Trophoblast cell (in vitro differentiated cells and primary cell): Measurements from ENCODE around the gene NAXE.

Experiments
- DNase-seq, 2 donors: peaks; one replicate each; pipeline ENCODE4 v3.0.0-alpha.2; 2016
- H2AFZ ChIP-seq: 2 replicates; pipeline ENCODE4 v1.6.1; 2013; ENCODE audit warnings: low read length, moderate library complexity, mild to moderate bottlenecking; ENCODE audit not compliant: insufficient read depth, poor library complexity
- H2AK5ac ChIP-seq: 2 replicates; pipeline ENCODE4 v1.6.1; 2013; ENCODE audit warnings: mild to moderate bottlenecking, low read length
- H2BK120ac ChIP-seq: 2 replicates; pipeline ENCODE4 v1.6.1; 2013; ENCODE audit warnings: low read length, mild to moderate bottlenecking, moderate library complexity; ENCODE audit not compliant: insufficient read depth, poor library complexity
- H2BK12ac ChIP-seq: 2 replicates; pipeline ENCODE4 v1.6.1; 2013; ENCODE audit warnings: mild to moderate bottlenecking, low read length, moderate library complexity
- H2BK5ac ChIP-seq: 2 replicates; pipeline ENCODE4 v1.6.1; 2013; ENCODE audit warnings: low read length, low read depth, moderate library complexity, mild to moderate bottlenecking; ENCODE audit not compliant: poor library complexity
- H3K14ac ChIP-seq: 2 replicates; pipeline ENCODE4 v1.6.1; 2013; ENCODE audit warnings: mild to moderate bottlenecking, low read length
- H3K18ac ChIP-seq: 2 replicates; pipeline ENCODE4 v1.6.1; 2013; ENCODE audit warnings: mild to moderate bottlenecking, low read length
- H3K23ac ChIP-seq: 2 replicates; pipeline ENCODE4 v1.6.1; 2013; ENCODE audit warnings: low read length
- H3K27ac ChIP-seq: 2 replicates; pipeline ENCODE4 v1.5.1; 2013; ENCODE audit warnings: low read depth, mild to moderate bottlenecking, inconsistent platforms, low read length, moderate library complexity
- H3K27me3 ChIP-seq: 2 replicates; pipeline ENCODE4 v1.6.1; 2013; ENCODE audit warnings: inconsistent platforms, mild to moderate bottlenecking, low read length, moderate library complexity; ENCODE audit not compliant: insufficient read depth
- H3K36me3 ChIP-seq, 2 experiments: 1 replicate in 1 of 2; 2 replicates in 1 of 2; pipeline ENCODE4 v1.6.1; 2013; ENCODE audit warnings: low read length in 2 of 2, mild to moderate bottlenecking in 2 of 2, moderate library complexity in 1 of 2; ENCODE audit not compliant: insufficient read depth in 2 of 2, control insufficient read depth in 1 of 2
- H3K4ac ChIP-seq: 2 replicates; pipeline ENCODE4 v1.6.1; 2013; ENCODE audit warnings: low read depth, mild to moderate bottlenecking, low read length, moderate library complexity
- H3K4me1 ChIP-seq, 2 experiments: 1 replicate in 1 of 2; 2 replicates in 1 of 2; pipeline ENCODE4 v1.6.1; 2013; ENCODE audit warnings: low read length in 2 of 2, mild to moderate bottlenecking in 2 of 2, moderate library complexity in 1 of 2; ENCODE audit not compliant: insufficient read depth in 2 of 2, control insufficient read depth in 1 of 2
- H3K4me2 ChIP-seq: 2 replicates; pipeline ENCODE4 v1.6.1; 2013; ENCODE audit warnings: inconsistent platforms, mild to moderate bottlenecking, low read length, moderate library complexity
- H3K4me3 ChIP-seq: 2 replicates; pipeline ENCODE4 v1.5.1; 2013; ENCODE audit warnings: mild to moderate bottlenecking, low read depth, low read length, inconsistent platforms
- H3K79me1 ChIP-seq: one replicate; pipeline ENCODE4 v1.6.1; 2013; ENCODE audit warnings: low read length
- H3K79me2 ChIP-seq: 2 replicates; pipeline ENCODE4 v1.6.1; 2013; ENCODE audit warnings: low read length, mild to moderate bottlenecking; ENCODE audit not compliant: control insufficient read depth, insufficient read depth, poor library complexity
- H3K9ac ChIP-seq: 2 replicates; pipeline ENCODE4 v1.6.1; 2013; ENCODE audit warnings: mild to moderate bottlenecking, low read length
- H3K9me3 ChIP-seq: 2 replicates; pipeline ENCODE4 v1.6.1; 2013; ENCODE audit warnings: low read depth, mild to moderate bottlenecking, control low read depth, inconsistent platforms, low read length; ENCODE audit not compliant: insufficient read depth
- H4K12ac ChIP-seq: 2 replicates; pipeline ENCODE4 v1.6.1; 2013; ENCODE audit warnings: low read depth, mild to moderate bottlenecking, low read length, moderate library complexity
- H4K8ac ChIP-seq: 2 replicates; pipeline ENCODE4 v1.6.1; 2013; ENCODE audit warnings: low read depth, mild to moderate bottlenecking, low read length, moderate library complexity
- H4K91ac ChIP-seq: one replicate; pipeline ENCODE4 v1.6.1; 2013; ENCODE audit warnings: low read depth, mild to moderate bottlenecking, low read length, moderate library complexity
- WGBS: extraction: QIAGEN DNeasy Blood & Tissue Kit; methylation state at CpG from one replicate; pipeline ENCODE4 v1.1.7; 2013; ENCODE audit warnings: missing lambda C conversion rate; ENCODE audit not compliant: insufficient read length, insufficient coverage; ENCODE audit errors: extremely low coverage; 5-methylcytosine and 5-hydroxymethylcytosine counted together

The NAXE gene

GRCh38 chr1:156579472-156579871, 12.1 kb upstream of the NAXE start, which contains the start of gene TTC24:
Gene TTC24, plus strand, starts transcription at chr1:156579723. Its CDS starts 1,642 bp downstream, at chr1:156581365.
- no peak within 1 kb of the TSS for H3K18ac ChIP-seq
- H3K9ac ChIP-seq: no peak within 1 kb of the TSS
- H3K4me2 ChIP-seq: no peak within 1 kb of the TSS
- no peak within 1 kb of the TSS for H3K14ac ChIP-seq
- H3K23ac ChIP-seq: no peak within 1 kb of the TSS
- H2AFZ ChIP-seq: no peak within 1 kb of the TSS
- no peak within 1 kb of the TSS for H3K27ac ChIP-seq
- no peak within 1 kb of the TSS for H3K4ac ChIP-seq
- H4K91ac ChIP-seq: no peak within 1 kb of the TSS
- no peak within 1 kb of the TSS for H4K8ac ChIP-seq
- H2BK120ac ChIP-seq: no peak within 1 kb of the TSS
- no peaks in the 10 kb centered on the region for H3K27me3 ChIP-seq
- no peak within 1 kb of the TSS for H2AK5ac ChIP-seq
- no peak within 1 kb of the TSS for H2BK5ac ChIP-seq
- no peaks in the 10 kb centered on the region for H3K9me3 ChIP-seq
- H4K12ac ChIP-seq: no peak within 1 kb of the TSS
- H3K79me2 ChIP-seq: no peaks in the 10 kb centered on the region
- H2BK12ac ChIP-seq: no peak within 1 kb of the TSS
- H3K79me1 ChIP-seq: no peaks in the 10 kb centered on the region
- H3K4me1 ChIP-seq: no peaks in the 10 kb centered on the region
- DNase-seq: no peak
- no peaks in the 10 kb centered on the region for H3K36me3 ChIP-seq
- no CpG with 5 or more reads among the region's 5 CpGs for WGBS
- no peak within 1 kb of the TSS for H3K4me3 ChIP-seq

DNA sequence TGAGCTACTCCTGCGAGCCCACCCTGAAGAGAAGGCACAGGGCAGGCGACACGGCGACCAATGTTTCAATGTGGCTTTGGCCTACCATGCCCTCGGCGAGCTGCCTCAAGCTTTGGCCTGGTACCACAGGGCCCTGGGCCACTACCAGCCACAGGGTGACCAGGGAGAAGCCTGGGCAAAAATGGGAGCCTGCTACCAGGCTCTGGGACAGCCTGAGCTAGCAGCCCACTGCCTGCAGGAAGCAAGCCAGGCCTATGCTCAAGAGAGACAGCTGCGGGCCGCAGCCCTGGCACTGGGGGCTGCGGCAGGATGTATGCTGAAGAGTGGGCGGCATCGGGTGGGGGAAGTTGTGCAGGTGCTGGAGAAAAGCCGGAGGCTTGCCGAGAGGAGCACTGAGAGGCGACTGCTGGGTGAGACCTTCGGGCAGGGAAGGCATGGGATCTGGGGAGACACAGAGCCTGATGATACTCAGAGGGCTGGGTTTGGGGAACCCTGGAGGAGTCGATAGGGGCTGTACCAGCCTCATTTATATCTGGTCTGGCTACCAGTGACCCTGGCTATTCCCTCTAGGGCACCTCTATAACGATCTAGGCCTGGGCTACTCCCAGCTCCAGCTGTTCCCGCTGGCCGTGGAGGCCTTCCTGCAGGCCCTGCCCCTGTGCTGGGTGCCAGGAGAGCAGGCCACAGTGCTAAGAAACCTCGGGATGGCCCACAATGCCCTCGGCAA, 9.8 kb upstream of the NAXE start:
- Histone ChIP-seq H3K18ac (no peak overlapping the region), H4K12ac (no peak overlapping the region), H3K27ac (no peak overlapping the region), H3K4me2 (no peak overlapping the region), H3K4me1 (no peaks in the 10 kb centered on the region), H3K14ac (no peak overlapping the region), H4K91ac (no peak overlapping the region), H3K79me2 (no peaks in the 10 kb centered on the region), H3K9me3 (no peaks in the 10 kb centered on the region), H3K4ac (no peak overlapping the region), H3K9ac (no peak overlapping the region), H2BK12ac (no peak overlapping the region), H4K8ac (no peak overlapping the region), H2BK120ac (no peak overlapping the region), H2BK5ac (no peak overlapping the region), H3K23ac (no peak overlapping the region), H3K36me3 (no peaks in the 10 kb centered on the region), H3K27me3 (no peaks in the 10 kb centered on the region), H2AFZ (no peak overlapping the region), H3K79me1 (no peaks in the 10 kb centered on the region), H2AK5ac (no peak overlapping the region), H3K4me3 (no peak overlapping the region)
- DNase-seq: no peak
- WGBS: no CpG with 5 or more reads among the region's 21 CpGs

DNA sequence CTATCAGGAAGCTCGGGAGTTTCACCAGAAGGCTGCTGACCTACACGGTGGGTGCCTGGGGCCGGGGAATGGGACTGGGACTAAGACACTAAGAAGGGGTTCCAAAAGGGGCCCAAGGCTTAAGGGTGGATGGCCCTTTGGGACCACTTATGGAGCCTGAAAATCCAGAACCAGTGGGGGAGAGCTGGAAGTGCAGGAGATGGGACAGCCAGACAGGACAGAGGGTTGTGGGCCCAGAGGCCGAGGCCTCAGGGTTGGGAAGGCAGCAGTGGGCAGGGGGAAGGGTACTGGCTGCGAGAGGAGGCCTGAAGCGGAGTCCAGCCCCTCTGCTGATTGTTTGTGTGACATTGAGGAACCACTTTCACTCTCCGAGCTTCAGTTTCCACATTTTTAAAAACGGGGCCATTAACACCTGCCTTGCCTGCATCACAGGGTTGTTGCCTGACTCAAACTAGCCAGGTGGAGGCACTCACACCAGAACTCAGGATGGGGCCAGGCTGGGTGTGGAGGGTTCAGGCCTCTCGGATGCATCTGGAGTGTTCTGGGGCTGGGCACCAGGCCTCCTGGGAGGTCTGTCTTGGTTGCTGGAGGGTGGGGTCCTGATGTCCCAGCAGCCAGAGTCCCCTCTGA, 9.1 kb upstream of the NAXE start:
- H2BK5ac ChIP-seq: no peak overlapping the region
- no peak overlapping the region for H3K23ac ChIP-seq
- H2AK5ac ChIP-seq: no peak overlapping the region
- no peak overlapping the region for H3K18ac ChIP-seq
- H3K9me3 ChIP-seq: no peaks in the 10 kb centered on the region
- no peaks in the 10 kb centered on the region for H3K4me1 ChIP-seq
- H3K9ac ChIP-seq: no peak overlapping the region
- DNase-seq: no peak
- H4K8ac ChIP-seq: no peak overlapping the region
- H2BK120ac ChIP-seq: no peak overlapping the region
- no peaks in the 10 kb centered on the region for H3K27me3 ChIP-seq
- H4K12ac ChIP-seq: no peak overlapping the region
- no peaks in the 10 kb centered on the region for H3K79me2 ChIP-seq
- H4K91ac ChIP-seq: no peak overlapping the region
- H3K79me1 ChIP-seq: no peaks in the 10 kb centered on the region
- no peak overlapping the region for H2AFZ ChIP-seq
- WGBS: no CpG with 5 or more reads among the region's 9 CpGs
- no peak overlapping the region for H3K27ac ChIP-seq
- no peak overlapping the region for H3K4ac ChIP-seq
- H3K4me3 ChIP-seq: no peak overlapping the region
- H3K14ac ChIP-seq: no peak overlapping the region
- H3K36me3 ChIP-seq: no peaks in the 10 kb centered on the region
- no peak overlapping the region for H3K4me2 ChIP-seq
- H2BK12ac ChIP-seq: no peak overlapping the region

GRCh38 chr1:156583821-156584622, 7.6 kb upstream of the NAXE start:
- H3K14ac ChIP-seq: no peak overlapping the region
- no peak overlapping the region for H2AFZ ChIP-seq
- H4K12ac ChIP-seq: no peak overlapping the region
- no peak overlapping the region for H3K18ac ChIP-seq
- peak; percentile 67 to 93 for DNase-seq
- no peak overlapping the region for H3K4ac ChIP-seq
- no peaks in the 10 kb centered on the region for H3K36me3 ChIP-seq
- H3K9me3 ChIP-seq: no peaks in the 10 kb centered on the region
- no peak overlapping the region for H4K8ac ChIP-seq
- no peaks in the 10 kb centered on the region for H3K4me1 ChIP-seq
- H2BK5ac ChIP-seq: no peak overlapping the region
- no peak overlapping the region for H3K4me2 ChIP-seq
- H3K23ac ChIP-seq: no peak overlapping the region
- no peak overlapping the region for H3K27ac ChIP-seq
- no peak overlapping the region for H4K91ac ChIP-seq
- WGBS: no CpG with 5 or more reads among the region's 20 CpGs
- H3K27me3 ChIP-seq: no peaks in the 10 kb centered on the region
- H3K79me1 ChIP-seq: no peaks in the 10 kb centered on the region
- no peak overlapping the region for H2AK5ac ChIP-seq
- H3K9ac ChIP-seq: no peak overlapping the region
- H2BK12ac ChIP-seq: no peak overlapping the region
- H2BK120ac ChIP-seq: no peak overlapping the region
- no peak overlapping the region for H3K4me3 ChIP-seq
- no peaks in the 10 kb centered on the region for H3K79me2 ChIP-seq
